Measurements from ENCODE around the gene CPE. TPM values are rescaled to one million over a fixed set of nuclear protein-coding genes. Genes with fewer than 3 reads are reported as not detected.

CPE gene
- total RNA-seq, 1 experiment from 2014 or later = 0.92 TPM

DNA sequence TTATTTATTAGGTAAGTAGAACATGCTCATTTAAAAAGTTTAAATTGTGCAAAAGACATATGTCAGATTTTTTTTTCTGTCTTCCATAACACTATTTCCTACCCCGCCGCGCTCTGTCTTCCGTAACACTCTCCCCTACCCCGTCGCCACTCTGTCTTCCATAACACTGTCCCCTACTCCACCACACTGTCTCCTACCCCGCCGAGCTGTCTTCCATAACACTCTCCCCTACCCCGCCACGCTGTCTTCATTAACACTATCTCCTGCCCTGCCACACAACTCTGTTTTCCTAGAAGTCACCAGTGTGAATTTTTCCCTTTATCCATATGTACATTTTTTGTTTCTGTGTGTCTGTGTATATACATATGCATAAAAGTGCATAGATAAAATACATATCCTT lies 47.0 kb upstream of the CPE start:
- ATAC-seq (no peak), DNase-seq (ENCODE audit: low read depth, low spot score) (no peak)
- no peaks in the 10 kb centered on the region for H3K27me3 ChIP-seq (ENCODE audit: control insufficient read depth, insufficient read depth, low read length)
- TF ChIP-seq, protein P1, sequence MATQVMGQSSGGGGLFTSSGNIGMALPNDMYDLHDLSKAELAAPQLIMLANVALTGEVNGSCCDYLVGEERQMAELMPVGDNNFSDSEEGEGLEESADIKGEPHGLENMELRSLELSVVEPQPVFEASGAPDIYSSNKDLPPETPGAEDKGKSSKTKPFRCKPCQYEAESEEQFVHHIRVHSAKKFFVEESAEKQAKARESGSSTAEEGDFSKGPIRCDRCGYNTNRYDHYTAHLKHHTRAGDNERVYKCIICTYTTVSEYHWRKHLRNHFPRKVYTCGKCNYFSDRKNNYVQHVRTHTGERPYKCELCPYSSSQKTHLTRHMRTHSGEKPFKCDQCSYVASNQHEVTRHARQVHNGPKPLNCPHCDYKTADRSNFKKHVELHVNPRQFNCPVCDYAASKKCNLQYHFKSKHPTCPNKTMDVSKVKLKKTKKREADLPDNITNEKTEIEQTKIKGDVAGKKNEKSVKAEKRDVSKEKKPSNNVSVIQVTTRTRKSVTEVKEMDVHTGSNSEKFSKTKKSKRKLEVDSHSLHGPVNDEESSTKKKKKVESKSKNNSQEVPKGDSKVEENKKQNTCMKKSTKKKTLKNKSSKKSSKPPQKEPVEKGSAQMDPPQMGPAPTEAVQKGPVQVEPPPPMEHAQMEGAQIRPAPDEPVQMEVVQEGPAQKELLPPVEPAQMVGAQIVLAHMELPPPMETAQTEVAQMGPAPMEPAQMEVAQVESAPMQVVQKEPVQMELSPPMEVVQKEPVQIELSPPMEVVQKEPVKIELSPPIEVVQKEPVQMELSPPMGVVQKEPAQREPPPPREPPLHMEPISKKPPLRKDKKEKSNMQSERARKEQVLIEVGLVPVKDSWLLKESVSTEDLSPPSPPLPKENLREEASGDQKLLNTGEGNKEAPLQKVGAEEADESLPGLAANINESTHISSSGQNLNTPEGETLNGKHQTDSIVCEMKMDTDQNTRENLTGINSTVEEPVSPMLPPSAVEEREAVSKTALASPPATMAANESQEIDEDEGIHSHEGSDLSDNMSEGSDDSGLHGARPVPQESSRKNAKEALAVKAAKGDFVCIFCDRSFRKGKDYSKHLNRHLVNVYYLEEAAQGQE (IDR thresholded peaks at IDR 0.05; ENCODE audit: insufficient read depth in 1 of 2, low read depth in 2 of 2, low read length in 1 of 2) = no peak
- ChIA-PET CTCF (no interaction called here), POLR2A (no interaction called here)
- peaks cover 2% of the 10 kb centered on the region; the same call in 1 of the 2 replicates for H3K4me1 ChIP-seq (ENCODE audit: control insufficient read depth, insufficient read depth, low read length)
- in situ Hi-C loops (cut with HindIII; ENCODE audit: low pct_unique_long_range_greater_than_20kb, low sequenced_read_pairs) (no loop called here), intact Hi-C loops (cut with micrococcal nuclease; ENCODE audit: unreplicated experiment) (no loop called here)
- H3K4me3 ChIP-seq (ENCODE audit: low read depth in 2 of 2, low read length in 2 of 2) = no peak overlapping the region
- no peaks in the 10 kb centered on the region for H3K9me3 ChIP-seq (ENCODE audit: control insufficient read depth, insufficient read depth, low read depth, low read length)
- H3K36me3 ChIP-seq (ENCODE audit: control insufficient read depth, insufficient read depth, low read length) = peaks cover 21% of the 10 kb centered on the region
- BruUV-seq (replicated peaks) = no TSS peak
- no peak overlapping the region for H3K27ac ChIP-seq (ENCODE audit: low read length)

DNA sequence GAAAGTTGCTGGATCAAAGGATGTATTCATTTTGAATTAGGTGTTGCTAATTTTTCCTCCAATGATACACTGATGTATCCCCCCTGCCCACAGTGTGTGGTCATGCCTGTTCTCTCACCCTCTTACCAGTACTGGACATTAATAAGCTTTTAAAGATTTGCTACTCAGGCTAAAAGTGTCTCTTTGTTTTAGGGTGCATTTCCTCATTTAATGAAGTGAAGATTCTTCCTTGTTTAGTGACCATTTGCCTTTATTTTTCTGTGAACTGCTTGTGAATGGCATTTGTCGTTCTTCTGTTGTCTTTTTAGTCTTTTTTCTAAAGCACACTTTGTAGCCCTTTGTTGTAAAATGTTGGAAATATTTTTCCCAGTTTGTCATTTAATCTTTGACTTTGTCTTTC lies 46.3 kb upstream of the CPE start:
- POLR2A ChIA-PET = no interaction called here
- intact Hi-C loops (cut with micrococcal nuclease; ENCODE audit: unreplicated experiment) = no loop called here
- DNase-seq (ENCODE audit: low read depth, low spot score) = no peak
- no peak overlapping the region for H3K4me3 ChIP-seq (ENCODE audit: low read depth in 2 of 2, low read length in 2 of 2)
- H3K36me3 ChIP-seq (ENCODE audit: control insufficient read depth, insufficient read depth, low read length) = peaks cover 21% of the 10 kb centered on the region
- peaks cover 2% of the 10 kb centered on the region; the same call in 1 of the 2 replicates for H3K4me1 ChIP-seq (ENCODE audit: control insufficient read depth, insufficient read depth, low read length)
- no peak for ATAC-seq
- no TSS peak for BruUV-seq (replicated peaks)
- H3K9me3 ChIP-seq (ENCODE audit: control insufficient read depth, insufficient read depth, low read depth, low read length) = no peaks in the 10 kb centered on the region
- H3K27ac ChIP-seq (ENCODE audit: low read length) = no peak overlapping the region
- in situ Hi-C loops (cut with HindIII; ENCODE audit: low pct_unique_long_range_greater_than_20kb, low sequenced_read_pairs) = no loop called here
- no peaks in the 10 kb centered on the region for H3K27me3 ChIP-seq (ENCODE audit: control insufficient read depth, insufficient read depth, low read length)
- TF ChIP-seq TCF7L2 (IDR thresholded peaks at IDR 0.05; ENCODE audit: low read depth, low read length) = no peak
- TF ChIP-seq, protein P1 (IDR thresholded peaks at IDR 0.05; ENCODE audit: insufficient read depth in 1 of 2, low read depth in 2 of 2, low read length in 1 of 2) = no peak
- TF ChIP-seq SIN3A (IDR thresholded peaks at IDR 0.05; ENCODE audit: borderline replicate concordance, insufficient read depth, low read depth, low read length) = no peak
- no peak for TF ChIP-seq POLR2AphosphoS5 (IDR thresholded peaks at IDR 0.05; ENCODE audit: low read depth, low read length)
- TF ChIP-seq, protein P2, sequence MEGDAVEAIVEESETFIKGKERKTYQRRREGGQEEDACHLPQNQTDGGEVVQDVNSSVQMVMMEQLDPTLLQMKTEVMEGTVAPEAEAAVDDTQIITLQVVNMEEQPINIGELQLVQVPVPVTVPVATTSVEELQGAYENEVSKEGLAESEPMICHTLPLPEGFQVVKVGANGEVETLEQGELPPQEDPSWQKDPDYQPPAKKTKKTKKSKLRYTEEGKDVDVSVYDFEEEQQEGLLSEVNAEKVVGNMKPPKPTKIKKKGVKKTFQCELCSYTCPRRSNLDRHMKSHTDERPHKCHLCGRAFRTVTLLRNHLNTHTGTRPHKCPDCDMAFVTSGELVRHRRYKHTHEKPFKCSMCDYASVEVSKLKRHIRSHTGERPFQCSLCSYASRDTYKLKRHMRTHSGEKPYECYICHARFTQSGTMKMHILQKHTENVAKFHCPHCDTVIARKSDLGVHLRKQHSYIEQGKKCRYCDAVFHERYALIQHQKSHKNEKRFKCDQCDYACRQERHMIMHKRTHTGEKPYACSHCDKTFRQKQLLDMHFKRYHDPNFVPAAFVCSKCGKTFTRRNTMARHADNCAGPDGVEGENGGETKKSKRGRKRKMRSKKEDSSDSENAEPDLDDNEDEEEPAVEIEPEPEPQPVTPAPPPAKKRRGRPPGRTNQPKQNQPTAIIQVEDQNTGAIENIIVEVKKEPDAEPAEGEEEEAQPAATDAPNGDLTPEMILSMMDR (IDR thresholded peaks at IDR 0.05) = no peak
- CTCF ChIA-PET = no interaction called here

Measured in Panc1 (cell line).